HG02852 (cell line): ENCODE results near the gene MRPS6.

Source experiments
- ATAC-seq: cut with Tn5 transposase; IDR thresholded peaks from one replicate; pipeline ENCODE4 v1.9.1; 2021; ENCODE audit warnings: mild to moderate bottlenecking, moderate library complexity; ENCODE audit not compliant: unreplicated experiment

MRPS6 gene

GRCh38 chr21:34177919-34178567 is 104.7 kb downstream of the MRPS6 start:
- ATAC-seq, result no peak

- no peak for ATAC-seq
Measured at GRCh38 chr21:34179204-34179935, 106.0 kb downstream of the MRPS6 start.

DNA sequence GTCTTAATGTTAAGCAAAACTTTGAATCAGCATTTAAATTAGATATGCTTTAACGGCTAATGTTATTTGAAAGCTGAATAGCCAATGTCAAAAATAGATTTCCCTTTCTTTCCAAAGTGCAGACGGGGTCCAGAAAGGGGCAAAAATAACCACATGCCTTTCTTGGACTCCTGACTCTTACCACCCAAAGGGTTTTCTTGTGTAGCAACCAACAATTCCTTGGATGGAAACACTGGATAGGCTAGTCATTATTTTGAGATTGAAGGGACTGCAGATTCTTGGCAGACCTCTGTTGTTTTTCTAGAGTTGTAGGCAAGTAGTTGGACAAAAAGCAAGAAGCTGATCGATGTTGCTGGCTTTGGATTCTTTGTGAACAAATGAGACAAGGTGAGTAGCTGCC is 107.0 kb downstream of the MRPS6 start:
- no peak for ATAC-seq

DNA sequence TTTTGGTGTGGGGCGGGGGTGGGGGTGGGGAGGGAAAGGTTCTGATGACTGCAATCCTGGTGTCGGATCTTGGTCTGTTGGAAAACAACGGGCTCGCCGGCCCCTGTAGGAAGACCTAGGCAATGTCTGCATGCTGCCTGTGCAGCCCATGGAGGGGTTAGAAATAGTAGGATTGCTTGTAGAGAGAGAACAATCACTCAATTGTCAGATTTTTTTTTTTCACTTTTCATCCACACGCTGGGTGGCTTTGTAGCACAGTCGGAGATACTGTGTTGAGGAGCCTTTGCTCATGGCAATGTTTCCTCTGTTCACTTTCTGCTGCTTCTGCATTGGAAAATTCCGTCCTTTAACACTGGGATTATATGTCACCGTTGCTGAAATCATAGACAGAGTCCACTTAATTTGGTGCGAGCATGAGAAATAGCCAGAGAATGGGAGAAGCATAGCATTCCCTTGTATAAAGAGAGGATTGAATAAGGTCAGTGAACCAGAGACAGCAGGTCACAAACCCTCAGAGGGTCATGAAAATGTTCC is 107.5 kb downstream of the MRPS6 start:
- no peak for ATAC-seq

DNA sequence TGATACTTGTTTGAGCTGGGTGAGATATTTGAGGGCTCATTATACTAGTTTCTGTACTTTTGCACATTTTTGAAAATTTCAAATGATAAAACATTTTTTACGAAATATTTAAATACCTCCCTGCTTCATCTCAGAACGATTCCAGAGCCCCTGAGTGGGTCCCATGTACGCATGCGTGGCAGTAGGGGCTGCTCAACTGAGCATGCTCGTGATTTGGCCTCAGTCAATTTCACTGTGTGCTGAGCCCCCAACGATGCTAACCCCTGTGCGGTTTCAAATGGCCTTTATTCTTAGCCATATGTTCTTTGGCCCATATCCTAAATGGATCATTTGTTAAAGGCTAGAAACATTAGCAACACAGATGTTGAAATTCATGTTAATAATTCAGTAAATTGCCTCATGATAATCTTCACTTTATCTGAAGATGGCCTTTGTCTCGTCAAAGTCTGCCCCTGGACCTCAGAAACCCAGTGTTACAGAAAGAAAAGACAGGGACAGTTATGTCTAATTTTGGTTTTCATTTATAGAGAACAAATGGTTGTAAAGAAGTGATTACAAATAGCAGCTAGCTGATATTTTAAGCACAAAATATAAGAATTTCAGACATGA is 108.2 kb downstream of the MRPS6 start:
- no peak for ATAC-seq

- no peak for ATAC-seq
Measured at GRCh38 chr21:34182436-34182835, 109.1 kb downstream of the MRPS6 start.

- no peak for ATAC-seq
Measured at GRCh38 chr21:34183331-34183928, 110.1 kb downstream of the MRPS6 start.

DNA sequence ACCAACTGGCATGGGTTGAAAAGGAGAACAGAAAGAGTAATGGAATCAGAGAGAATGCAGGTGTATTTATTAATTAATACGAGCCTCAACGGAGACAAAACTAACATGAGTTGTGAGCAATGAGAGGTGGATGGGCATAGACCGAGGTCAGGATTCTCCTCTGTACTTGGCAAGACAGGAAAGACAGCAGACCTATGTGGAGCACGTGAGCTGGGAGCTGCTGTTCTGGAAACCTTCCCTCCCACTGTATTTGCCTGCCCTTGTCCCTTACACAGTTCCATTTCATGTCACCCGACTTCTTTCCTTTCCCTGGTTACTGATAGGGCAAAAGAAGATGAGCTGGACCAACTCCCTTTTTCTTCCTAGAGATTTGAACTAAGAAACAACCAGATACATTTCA is 110.9 kb downstream of the MRPS6 start:
- no peak for ATAC-seq

DNA sequence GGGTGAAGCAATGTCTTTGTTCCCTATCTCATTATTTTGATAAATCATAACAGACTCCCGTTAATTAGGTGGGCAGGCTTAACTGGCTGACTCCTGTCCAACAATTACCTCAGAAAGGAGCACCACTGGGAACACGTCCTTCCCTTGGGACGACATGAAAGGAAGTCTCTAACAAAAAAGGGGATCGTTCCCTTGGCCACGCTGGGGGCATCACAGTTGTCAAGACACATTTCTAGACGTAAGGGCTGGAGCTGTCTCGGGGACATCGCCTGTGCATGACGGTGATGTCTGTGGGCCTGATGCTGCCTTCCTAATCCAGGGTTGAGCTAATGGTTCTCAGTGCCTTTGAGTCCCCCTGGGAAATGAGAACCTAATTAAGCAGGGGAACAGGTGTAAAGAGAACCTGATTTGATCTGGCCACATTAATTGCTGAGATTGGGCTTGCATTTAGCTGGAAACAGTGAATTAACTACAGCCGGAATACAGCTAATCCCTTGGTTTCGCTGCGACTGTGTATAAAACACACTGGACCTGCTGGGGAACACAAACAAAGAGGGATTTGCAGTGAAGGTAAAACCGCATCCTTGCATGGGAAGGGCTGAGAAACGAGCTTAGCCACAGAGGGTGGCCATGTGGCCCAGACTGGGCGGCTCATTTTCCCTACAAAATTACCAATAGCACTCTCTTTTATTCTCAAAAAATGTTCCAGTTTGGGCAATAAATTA is 111.8 kb downstream of the MRPS6 start:
- ATAC-seq, result no peak

GRCh38 chr21:34186109-34186719 is 112.8 kb downstream of the MRPS6 start:
- no peak for ATAC-seq

GRCh38 chr21:34187935-34188334 is 114.6 kb downstream of the MRPS6 start:
- no peak for ATAC-seq

GRCh38 chr21:34189506-34189905 is 116.1 kb downstream of the MRPS6 start:
- no peak for ATAC-seq

GRCh38 chr21:34190576-34191321 is 117.4 kb downstream of the MRPS6 start:
- ATAC-seq, result no peak

- ATAC-seq, result no peak
Measured at GRCh38 chr21:34191876-34192275, 118.5 kb downstream of the MRPS6 start.
